GM15510 (cell line): ENCODE data around the gene TCTN2.

Experiments
- POLR2A ChIP-seq: IDR thresholded peaks from 3 replicates; pipeline ENCODE4 v1.6.1; 2011; ENCODE audit warnings: borderline replicate concordance; ENCODE audit not compliant: insufficient read length; ENCODE audit errors: extremely low read depth

TCTN2 gene

DNA sequence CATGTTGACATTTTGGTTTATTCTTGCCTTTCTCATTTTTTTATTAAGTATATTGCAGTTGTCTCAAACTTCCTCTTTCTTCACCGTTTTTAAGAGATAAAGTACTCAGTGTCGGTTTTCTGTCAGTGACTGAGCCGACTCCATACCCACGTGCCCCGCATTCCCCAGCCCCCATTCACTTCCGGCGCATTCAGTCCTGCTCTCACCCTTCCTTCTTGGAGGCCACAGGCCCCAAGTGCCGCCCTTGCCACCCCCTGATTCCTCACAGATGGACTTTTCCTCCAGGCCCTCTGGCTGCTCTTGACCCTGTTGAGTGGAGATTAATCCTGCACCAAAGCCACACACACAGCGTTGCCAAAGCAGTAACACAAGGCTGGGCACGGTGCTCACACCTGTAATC lies 72.1 kb downstream of the TCTN2 start:
- TF ChIP-seq POLR2A = no peak

DNA sequence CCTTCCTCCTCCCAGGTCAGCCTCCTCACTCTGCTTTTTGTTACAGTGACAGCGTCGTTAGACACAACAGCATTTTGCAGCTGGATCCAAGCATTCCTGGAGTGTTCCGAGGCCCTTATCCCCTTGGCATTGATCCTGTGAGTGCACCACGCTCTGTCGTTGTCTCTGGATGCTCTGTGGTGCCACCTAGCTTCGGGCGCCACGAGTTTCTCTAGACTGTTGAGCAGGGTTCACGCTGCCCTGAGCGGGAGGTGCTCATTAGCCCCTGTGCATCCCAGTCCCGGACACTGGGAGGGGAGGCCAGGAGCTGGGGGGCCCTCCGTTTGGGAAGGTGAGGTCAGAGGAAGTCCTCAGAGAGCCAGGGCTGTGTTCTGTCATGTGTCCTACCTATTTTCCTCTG lies 73.9 kb downstream of the TCTN2 start:
- no peak for TF ChIP-seq POLR2A

DNA sequence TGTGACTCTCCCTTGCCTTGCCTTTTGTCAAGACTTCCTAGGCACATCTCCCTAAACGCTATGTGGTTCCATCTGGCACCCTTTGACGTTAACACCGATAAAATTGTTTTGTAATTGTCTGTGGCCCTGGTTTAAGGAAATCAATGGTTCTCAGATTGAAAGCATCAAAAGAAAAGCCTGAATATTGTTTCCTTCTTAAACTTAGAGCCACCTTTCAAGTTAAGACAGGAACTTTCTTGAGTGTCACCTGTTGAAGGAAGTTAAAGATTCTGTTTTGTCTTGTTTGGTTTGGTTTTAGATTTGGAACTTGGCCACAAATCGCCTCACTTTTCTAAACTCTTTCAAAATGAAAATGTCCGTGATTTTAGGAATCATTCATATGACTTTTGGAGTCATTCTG lies 76.4 kb downstream of the TCTN2 start:
- no peak for TF ChIP-seq POLR2A

DNA sequence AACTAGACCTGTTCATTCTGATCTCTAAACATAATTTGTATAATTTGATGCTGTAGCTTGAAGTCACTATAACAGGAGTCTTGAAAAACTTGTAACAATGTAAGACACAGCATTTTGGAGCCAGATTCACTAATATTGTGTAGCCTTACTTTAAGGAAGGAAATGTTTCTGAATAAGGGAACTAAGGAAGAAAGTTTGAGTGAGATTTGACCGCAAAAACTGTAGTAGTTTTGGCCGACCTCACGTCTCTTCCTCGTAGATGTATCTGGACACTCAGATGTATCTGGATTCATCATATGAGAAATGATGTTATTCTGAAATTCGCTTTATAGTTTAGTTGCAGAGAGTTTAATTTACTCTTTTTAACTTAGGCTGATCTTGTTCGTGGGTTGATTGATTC lies 77.2 kb downstream of the TCTN2 start:
- no peak for TF ChIP-seq POLR2A

DNA sequence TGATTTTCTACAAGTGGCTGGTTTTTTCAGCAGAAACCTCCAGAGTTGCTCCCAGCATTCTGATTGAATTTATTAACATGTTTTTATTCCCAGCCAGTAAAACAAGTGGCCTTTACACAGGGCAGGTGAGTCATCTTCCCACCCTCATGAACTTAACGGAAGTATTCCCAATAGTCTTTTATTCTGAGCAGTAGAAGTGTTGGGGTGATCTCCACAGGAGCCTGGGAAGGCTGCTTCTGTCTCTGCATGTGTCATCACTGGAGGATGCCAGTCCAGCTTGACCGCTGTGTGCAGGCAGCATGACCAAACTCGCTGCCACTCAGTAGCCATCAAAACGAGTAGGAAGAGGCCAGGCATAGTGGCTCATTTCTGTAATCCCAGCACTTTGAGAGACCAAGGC lies 77.7 kb downstream of the TCTN2 start:
- TF ChIP-seq POLR2A = no peak

DNA sequence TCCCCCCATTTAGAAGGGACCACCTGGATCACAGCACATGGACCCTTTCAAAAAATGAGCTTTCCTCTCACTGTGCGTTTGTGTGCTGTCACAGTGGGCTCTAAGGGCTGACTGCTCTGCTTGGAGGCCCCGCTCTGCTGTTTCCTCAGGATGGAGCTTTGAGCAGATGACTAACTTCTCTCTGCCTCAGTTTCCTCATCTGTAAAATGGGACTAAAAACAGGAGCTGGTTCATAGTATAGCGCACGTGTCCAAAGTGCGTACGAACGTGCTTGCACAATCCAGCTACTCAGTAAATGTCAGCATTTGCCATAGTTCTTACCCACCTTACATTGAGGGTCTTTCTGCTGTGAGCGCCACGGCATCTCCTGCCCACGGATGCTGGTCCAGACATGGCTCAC lies 78.4 kb downstream of the TCTN2 start:
- no peak for TF ChIP-seq POLR2A

DNA sequence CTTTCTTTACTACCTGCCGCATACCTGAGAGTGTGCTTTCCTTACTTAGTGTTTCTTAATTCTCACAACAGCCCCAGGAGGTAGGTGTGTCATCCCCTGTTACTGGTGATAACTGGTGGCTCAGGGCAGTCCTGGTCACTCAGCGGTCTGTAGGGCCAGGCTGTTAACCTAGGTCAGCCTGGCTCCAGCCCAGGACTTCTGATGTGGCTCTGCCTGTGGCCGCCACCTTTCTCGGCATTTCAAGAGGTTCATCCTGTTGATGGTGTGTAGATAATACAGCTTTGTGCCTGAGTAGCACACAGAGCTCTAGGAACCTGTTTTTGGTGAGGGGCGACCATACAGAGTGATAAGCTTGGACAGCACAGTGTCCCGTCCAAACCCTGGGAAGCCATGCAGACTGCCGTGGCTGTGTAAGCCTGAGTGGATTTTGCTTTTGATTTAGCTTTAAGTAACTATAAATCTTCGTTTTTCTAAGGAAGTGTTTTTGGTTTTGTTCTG lies 79.3 kb downstream of the TCTN2 start:
- no peak for TF ChIP-seq POLR2A

DNA sequence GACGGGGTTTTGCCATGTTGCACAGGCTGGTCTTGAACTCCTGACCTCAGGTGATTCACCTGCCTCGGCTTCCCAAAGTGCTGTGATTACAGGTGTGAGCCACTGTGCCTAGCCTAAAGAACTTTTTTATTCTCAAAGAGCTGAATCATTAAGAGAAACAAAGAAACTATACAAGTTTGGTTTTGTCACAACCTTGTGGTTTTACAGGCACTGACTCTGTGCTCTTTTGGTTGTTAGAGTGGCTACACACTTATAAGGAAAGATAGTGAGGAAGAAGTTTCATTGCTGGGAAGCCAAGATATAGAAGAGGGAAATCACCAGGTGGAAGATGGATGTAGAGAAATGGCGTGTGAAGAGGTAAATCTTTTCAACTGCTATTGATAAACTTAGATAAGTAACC lies 81.1 kb downstream of the TCTN2 start:
- no peak for TF ChIP-seq POLR2A

DNA sequence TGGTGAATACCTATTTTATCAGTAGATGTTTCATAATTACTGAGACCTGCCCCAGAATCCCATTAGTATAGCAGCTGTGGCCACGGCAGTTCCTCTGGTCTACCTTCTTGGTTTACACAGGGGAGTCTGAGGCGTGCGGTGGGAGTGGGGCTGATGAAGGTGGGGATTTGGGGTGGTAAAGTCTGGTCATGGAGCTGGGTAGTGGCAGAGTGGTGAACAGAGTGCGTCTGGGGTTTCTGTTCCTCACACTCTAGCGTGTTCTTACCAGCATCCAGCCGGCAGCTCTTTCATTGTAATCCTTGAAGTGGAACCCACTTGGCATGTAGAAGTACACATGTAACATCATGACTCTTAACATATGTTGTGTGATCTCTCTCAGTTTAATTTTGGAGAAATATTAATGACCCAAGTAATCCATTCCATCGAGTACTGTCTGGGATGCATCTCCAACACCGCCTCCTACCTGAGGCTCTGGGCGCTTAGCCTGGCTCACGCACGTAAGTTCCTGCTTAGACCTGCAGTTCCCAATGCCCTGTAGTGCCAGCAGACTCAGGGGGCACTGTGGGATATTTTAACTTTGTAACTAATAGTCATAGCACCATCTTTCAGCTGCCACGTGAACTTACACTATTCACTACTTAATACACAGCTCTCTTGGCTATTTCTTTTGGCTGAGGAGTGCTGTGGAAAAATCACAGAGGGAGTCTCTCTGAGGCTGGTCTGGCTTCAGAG lies 83.3 kb downstream of the TCTN2 start:
- no peak for TF ChIP-seq POLR2A

DNA sequence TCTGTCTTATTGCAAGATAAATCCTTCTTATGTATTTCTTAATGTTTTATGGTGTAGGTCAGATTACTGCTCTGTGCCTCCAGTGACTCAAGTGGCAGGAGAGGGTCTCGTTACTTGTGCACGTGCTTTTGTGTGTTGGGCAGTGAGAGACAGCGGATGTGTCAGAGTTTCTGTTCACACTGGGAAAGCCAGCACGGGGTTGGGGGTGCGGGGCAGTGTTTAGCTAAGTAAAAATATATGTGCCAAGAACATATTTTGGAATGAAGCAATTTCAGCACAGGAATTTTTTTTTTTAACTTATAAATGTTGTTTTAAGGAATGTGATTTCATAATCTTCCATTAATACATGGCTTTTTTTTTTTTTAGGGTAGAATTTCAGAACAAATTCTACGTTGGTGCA lies 86.6 kb downstream of the TCTN2 start:
- TF ChIP-seq POLR2A = no peak
